GM12878 (cell line): ENCODE data around the gene ACD. TPM values are rescaled to one million over a fixed set of nuclear protein-coding genes. Genes with fewer than 3 reads are reported as not detected.

Source experiments
- ATAC-seq: fragments of 200-7000 bp; cut with Tn5 transposase; 3 replicates; pipeline ENCODE4 v1.9.1; 2020; ENCODE audit warnings: mild to moderate bottlenecking, moderate library complexity
- BruUV-seq: library from RNA; stranded (reverse); fragments of 400-500 nt; replicated peaks from 2 replicates; lab custom pipeline; 2021; lab: Mats Ljungman, UMichigan
- CTCF ChIA-PET: fragments of 300-600 bp; sonication (Branson Sonifier 250); formaldehyde crosslinking; extraction: SDS; loops from one replicate; lab custom pipeline; 2021; ENCODE audit warnings: inconsistent platforms; lab: Yijun Ruan, JAX
- POLR2A ChIA-PET: fragments of 350-600 bp; formaldehyde crosslinking; extraction: SDS; loops from one replicate; lab custom pipeline; 2021; ENCODE audit warnings: inconsistent platforms; lab: Charles Lee
- RAD21 ChIA-PET: fragments of 300-600 bp; sonication (Branson Sonifier 250); formaldehyde crosslinking; loops from one replicate; lab custom pipeline; 2023; ENCODE audit warnings: antibody characterized with exemption; ENCODE audit not compliant: unreplicated experiment; lab: Charles Lee
- SMC1A ChIA-PET: fragments of 300-600 bp; sonication (Branson Sonifier 250); formaldehyde crosslinking; loops from one replicate; lab custom pipeline; 2023; ENCODE audit not compliant: unreplicated experiment, uncharacterized antibody; lab: Charles Lee
- DNase-seq: peaks from one replicate; pipeline ENCODE4 v3.0.0-alpha.2; 2011; ENCODE audit warnings: low read depth, low spot score
- FAIRE-seq: peaks from 3 replicates; lab custom pipeline; 2011; peaks lifted over from hg19 to GRCh38; lab: Jason Lieb, UNC
- H2AFZ ChIP-seq: 2 replicates; pipeline ENCODE4 v1.6.0; 2011; ENCODE audit warnings: low read depth, low read length, control low read depth; ENCODE audit not compliant: control insufficient read depth
- H3K27ac ChIP-seq: 2 replicates; pipeline ENCODE4 v1.5.1; 2011; ENCODE audit warnings: control low read depth; ENCODE audit not compliant: control insufficient read depth, insufficient read depth
- H3K27me3 ChIP-seq, 2 experiments: replicated peaks in 1 of 2; 2 replicates each; pipeline versions ENCODE4 v1.6.0 to v1.6.1; 2011; ENCODE audit warnings: low read length in 1 of 2; ENCODE audit not compliant: control insufficient read depth in 2 of 2, insufficient read depth in 2 of 2
- H3K36me3 ChIP-seq, 2 experiments: 2 replicates each; pipeline ENCODE4 v1.5.1; 2011; ENCODE audit warnings: low read length in 1 of 2; ENCODE audit not compliant: control insufficient read depth in 2 of 2, insufficient read depth in 2 of 2
- H3K4me1 ChIP-seq: 2 replicates; pipeline ENCODE4 v1.6.1; 2011; ENCODE audit warnings: mild to moderate bottlenecking, low read length, moderate library complexity, mixed read lengths; ENCODE audit not compliant: control insufficient read depth, insufficient read depth
- H3K4me2 ChIP-seq: 2 replicates; pipeline ENCODE4 v1.6.0; 2011; ENCODE audit warnings: control low read depth; ENCODE audit not compliant: control insufficient read depth, insufficient read depth
- H3K4me3 ChIP-seq: fragments of 200-600 bp; sonication (generic); 2 replicates; pipeline ENCODE4 v1.5.1; 2016
- H3K79me2 ChIP-seq: 2 replicates; pipeline ENCODE4 v1.6.0; 2011; ENCODE audit warnings: low read length; ENCODE audit not compliant: control insufficient read depth, insufficient read depth
- H3K9ac ChIP-seq: 2 replicates; pipeline ENCODE4 v1.8.0; 2011; ENCODE audit warnings: low read length, control low read depth, mixed read lengths; ENCODE audit not compliant: control insufficient read depth, insufficient read depth
- H3K9me3 ChIP-seq: replicated peaks from 3 replicates; pipeline ENCODE4 v1.5.1; 2011; ENCODE audit warnings: mild to moderate bottlenecking, low read length; ENCODE audit not compliant: control insufficient read depth, insufficient read depth
- H4K20me1 ChIP-seq: 2 replicates; pipeline ENCODE4 v1.6.0; 2011; ENCODE audit not compliant: control insufficient read depth, insufficient read depth
- BACH1 ChIP-seq: fragments of 450-650 bp; IDR thresholded peaks from 2 replicates; pipeline ENCODE4 v1.6.1; 2017; ENCODE audit warnings: mild to moderate bottlenecking, borderline replicate concordance
- CBFB ChIP-seq: IDR thresholded peaks from 2 replicates; pipeline ENCODE4 v1.6.1; 2016; ENCODE audit warnings: antibody characterized with exemption, low read depth
- CBX3 ChIP-seq: fragments of 200-600 bp; sonication (generic); IDR thresholded peaks from 2 replicates; pipeline ENCODE4 v1.6.1; 2016; ENCODE audit warnings: low read depth, borderline replicate concordance
- EED ChIP-seq: sonication (generic); IDR thresholded peaks from 2 replicates; pipeline ENCODE4 v1.6.1; 2016; ENCODE audit warnings: antibody characterized with exemption, low read depth
- HDAC2 ChIP-seq: fragments of 200-600 bp; sonication (generic); IDR thresholded peaks from 2 replicates; pipeline ENCODE4 v1.6.1; 2017
- KLF5 ChIP-seq: fragments of 450-650 bp; IDR thresholded peaks from 2 replicates; pipeline ENCODE4 v1.6.1; 2014; ENCODE audit warnings: mild to moderate bottlenecking; ENCODE audit not compliant: partially characterized antibody
- POLR2AphosphoS2 ChIP-seq: IDR thresholded peaks from 2 replicates; pipeline ENCODE4 v1.6.1; 2011; ENCODE audit warnings: low read depth, mild to moderate bottlenecking, low read length, improper control_type of control experiment, moderate library complexity
- RBBP5 ChIP-seq: fragments of 200-600 bp; sonication (generic); conservative IDR thresholded peaks from 2 replicates; pipeline ENCODE4 v1.6.1; 2016
- ZBTB40 ChIP-seq: fragments of 450-650 bp; IDR thresholded peaks from 2 replicates; pipeline ENCODE4 v1.6.1; 2016; ENCODE audit warnings: mild to moderate bottlenecking, moderate library complexity, borderline replicate concordance
- ZSCAN29 ChIP-seq: fragments of 450-650 bp; IDR thresholded peaks from 2 replicates; pipeline ENCODE4 v1.6.1; 2017; ENCODE audit warnings: mild to moderate bottlenecking, moderate library complexity
- WGBS: methylation state at CpG from one replicate; pipeline ENCODE4 v1.1.6; 2016; ENCODE audit warnings: low lambda C conversion rate; ENCODE audit not compliant: insufficient replicate concordance, insufficient coverage; ENCODE audit errors: missing lambda C conversion rate; 5-methylcytosine and 5-hydroxymethylcytosine counted together
- in situ Hi-C: fragments of 300-500 bp; cut with MboI; formaldehyde crosslinking; loops from 9 replicates; pipeline ENCODE4 v1.14.3; 2018; ENCODE audit warnings: mixed read lengths
- intact Hi-C: fragments of 100-400 bp; cut with micrococcal nuclease; formaldehyde crosslinking; loops from one replicate; pipeline ENCODE4 v1.14.2; 2022; ENCODE audit not compliant: unreplicated experiment
- polyA plus RNA-seq, 11 experiments: library from polyadenylated mRNA; depleted of rRNA in 4 of 11; unstranded in 6 of 11; stranded (reverse) in 5 of 11; fragments of >200 nt; fragmentation: Nextera tagmentation in 4 of 11; fragmentation: Illumina TruSeq in 1 of 11; extraction: Ambion mirVana in 4 of 11; extraction: Trizol in 1 of 11; gene quantifications; 1 replicate in 1 of 11; 2 replicates in 10 of 11; pipeline versions ENCODE4 v1.2.1 to v1.2.3, GENCODE V29; 2011 to 2016; ENCODE audit warnings: inconsistent platforms in 2 of 11, missing spikeins in 2 of 11, low read depth in 1 of 11
- total RNA-seq, 4 experiments: library from RNA; depleted of rRNA in 3 of 4; stranded (reverse); fragments of >200 nt in 3 of 4; fragmentation: Illumina TruSeq in 1 of 4; extraction: Trizol in 1 of 4; gene quantifications; 2 replicates each; pipeline versions ENCODE4 v1.2.1 to v1.2.3, GENCODE V29; 2013 to 2021
- TF ChIP-seq, protein P1 (sequence below): fragments of 450-650 bp; IDR thresholded peaks from 2 replicates; pipeline ENCODE4 v1.6.1; 2016; ENCODE audit warnings: mild to moderate bottlenecking

Gene ACD
- total and polyA plus RNA-seq, 10 of the 15 experiments (the other 5 are each of a cell fraction or from before 2014, with no cell fraction given) = 2.9 to 46.7 (median 23.9) TPM

DNA sequence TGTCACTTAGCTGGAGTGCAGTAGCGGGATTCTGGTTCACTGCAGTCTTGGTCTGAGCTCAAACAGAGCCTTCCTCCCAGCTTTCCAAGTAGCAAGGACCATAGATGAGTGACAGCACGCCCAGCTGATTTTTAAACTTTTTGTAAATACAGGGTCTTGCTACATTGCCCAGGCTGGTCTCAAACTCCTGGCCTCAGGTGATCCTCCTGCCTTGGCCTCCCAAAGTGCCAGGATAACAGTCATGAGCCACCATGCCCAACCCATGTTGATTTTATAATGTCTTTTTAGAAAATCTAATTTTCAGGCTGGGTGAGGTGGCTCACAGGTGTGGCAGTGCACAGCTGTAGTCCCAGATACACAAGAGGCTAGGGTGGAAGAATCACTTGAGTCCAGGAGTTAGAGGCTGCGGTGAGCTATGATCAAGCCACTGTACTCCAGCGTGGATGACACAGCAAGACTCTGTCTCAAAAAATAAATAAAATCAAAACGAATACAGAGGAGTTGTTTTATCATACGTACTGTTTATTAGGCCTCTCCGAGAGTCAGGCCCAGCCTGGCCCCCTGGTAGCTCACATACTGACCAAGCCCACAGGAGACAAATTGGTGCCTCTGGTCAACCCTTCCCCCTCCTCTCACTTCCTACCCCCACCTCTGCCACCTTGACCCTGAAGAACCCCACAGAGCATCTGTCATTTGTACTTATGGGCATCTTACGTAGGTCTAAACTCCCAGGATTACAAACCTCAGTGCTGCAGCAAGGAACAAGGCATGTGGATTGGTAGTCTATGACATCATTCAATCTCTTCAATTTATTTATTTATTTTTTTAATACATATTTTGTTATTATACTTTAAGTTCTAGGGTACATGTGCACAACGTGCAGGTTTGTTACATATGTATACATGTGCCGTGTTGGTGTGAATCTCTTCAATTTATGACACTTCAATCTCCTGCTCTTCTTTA is 20.2 kb upstream of the ACD start:
- FAIRE-seq = no peak
- H3K4me1 ChIP-seq = no peaks in the 10 kb centered on the region
- BruUV-seq = no TSS peak
- no peaks in the 10 kb centered on the region for H4K20me1 ChIP-seq
- no peak overlapping the region for H3K4me3 ChIP-seq
- 89% methylated on average over 10 of the region's 10 CpGs for WGBS
- no peak overlapping the region for H2AFZ ChIP-seq
- H3K9me3 ChIP-seq = no peaks in the 10 kb centered on the region
- intact Hi-C loops (no loop called here), in situ Hi-C loops (loop anchor here (5.0 kb wide), 1 partner anchor 247 kb away; no protein-coding TSS in a partner anchor)
- POLR2A ChIA-PET = interaction anchor here (1.1 kb wide), 1 partner anchor 38 kb away, joined by 4 read pairs; no protein-coding TSS in a partner anchor
- H3K27me3 ChIP-seq = no peaks in the 10 kb centered on the region
- no peak for DNase-seq
- CTCF ChIA-PET = interaction anchor here (0.6 to 1.1 kb wide), 2 partner anchors 122 to 245 kb away, joined by 3 to 4 read pairs; no protein-coding TSS in a partner anchor
- no peak for ATAC-seq
- RAD21 ChIA-PET = no interaction called here
- H3K9ac ChIP-seq = no peak overlapping the region
- no peak overlapping the region for H3K27ac ChIP-seq
- SMC1A ChIA-PET = interaction anchor here (0.6 kb wide), 1 partner anchor 20 kb away, joined by 3 read pairs; no protein-coding TSS in a partner anchor
- H3K79me2 ChIP-seq = no peaks in the 10 kb centered on the region
- TF ChIP-seq BACH1 (no peak), ZBTB40 (no peak), EED (no peak), HDAC2 (no peak), CBX3 (no peak), ZSCAN29 (no peak), CBFB (no peak), KLF5 (no peak), RBBP5 (no peak), POLR2AphosphoS2 (no peak)
- TF ChIP-seq, protein P1, sequence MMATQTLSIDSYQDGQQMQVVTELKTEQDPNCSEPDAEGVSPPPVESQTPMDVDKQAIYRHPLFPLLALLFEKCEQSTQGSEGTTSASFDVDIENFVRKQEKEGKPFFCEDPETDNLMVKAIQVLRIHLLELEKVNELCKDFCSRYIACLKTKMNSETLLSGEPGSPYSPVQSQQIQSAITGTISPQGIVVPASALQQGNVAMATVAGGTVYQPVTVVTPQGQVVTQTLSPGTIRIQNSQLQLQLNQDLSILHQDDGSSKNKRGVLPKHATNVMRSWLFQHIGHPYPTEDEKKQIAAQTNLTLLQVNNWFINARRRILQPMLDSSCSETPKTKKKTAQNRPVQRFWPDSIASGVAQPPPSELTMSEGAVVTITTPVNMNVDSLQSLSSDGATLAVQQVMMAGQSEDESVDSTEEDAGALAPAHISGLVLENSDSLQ = no peak
- TF ChIP-seq, all 136 proteins: peak for 0
- Histone ChIP-seq H3K36me3 (peaks cover 0 to 7% of the 10 kb centered on the region in 2 experiments; a peak in 3 of 4 replicates), H3K4me2 (no peak overlapping the region)
